Dendritic cell treated with granulocyte-macrophage colony-stimulating factor and Interleukin-4, amounts not matched to agents 40 ng/mL and 50 ng/mL, for 4 days (primary cell): Measurements from ENCODE around the gene CREBBP.

ENCODE experiments used
- H3K27ac Mint-ChIP-seq: one replicate; pipeline ENCODE4 v1.8.0; 2022; ENCODE audit warnings: mild to moderate bottlenecking, mixed read lengths
- H3K27me3 Mint-ChIP-seq: one replicate; pipeline ENCODE4 v1.8.0; 2022; ENCODE audit warnings: mild to moderate bottlenecking, mixed read lengths
- H3K36me3 Mint-ChIP-seq: one replicate; pipeline ENCODE4 v1.8.0; 2022; ENCODE audit warnings: low read depth, mixed read lengths
- H3K4me1 Mint-ChIP-seq: one replicate; pipeline ENCODE4 v1.8.0; 2022; ENCODE audit warnings: low read depth, mixed read lengths
- H3K4me3 Mint-ChIP-seq: one replicate; pipeline ENCODE4 v1.8.0; 2022; ENCODE audit warnings: mild to moderate bottlenecking, moderate library complexity, mixed read lengths
- H3K9me3 Mint-ChIP-seq: one replicate; pipeline ENCODE4 v1.8.0; 2022; ENCODE audit warnings: mixed read lengths
- intact Hi-C: fragments of 100-400 bp; cut with micrococcal nuclease; formaldehyde crosslinking; loops from one replicate; pipeline ENCODE4 v1.15.0; 2022

CREBBP gene

DNA sequence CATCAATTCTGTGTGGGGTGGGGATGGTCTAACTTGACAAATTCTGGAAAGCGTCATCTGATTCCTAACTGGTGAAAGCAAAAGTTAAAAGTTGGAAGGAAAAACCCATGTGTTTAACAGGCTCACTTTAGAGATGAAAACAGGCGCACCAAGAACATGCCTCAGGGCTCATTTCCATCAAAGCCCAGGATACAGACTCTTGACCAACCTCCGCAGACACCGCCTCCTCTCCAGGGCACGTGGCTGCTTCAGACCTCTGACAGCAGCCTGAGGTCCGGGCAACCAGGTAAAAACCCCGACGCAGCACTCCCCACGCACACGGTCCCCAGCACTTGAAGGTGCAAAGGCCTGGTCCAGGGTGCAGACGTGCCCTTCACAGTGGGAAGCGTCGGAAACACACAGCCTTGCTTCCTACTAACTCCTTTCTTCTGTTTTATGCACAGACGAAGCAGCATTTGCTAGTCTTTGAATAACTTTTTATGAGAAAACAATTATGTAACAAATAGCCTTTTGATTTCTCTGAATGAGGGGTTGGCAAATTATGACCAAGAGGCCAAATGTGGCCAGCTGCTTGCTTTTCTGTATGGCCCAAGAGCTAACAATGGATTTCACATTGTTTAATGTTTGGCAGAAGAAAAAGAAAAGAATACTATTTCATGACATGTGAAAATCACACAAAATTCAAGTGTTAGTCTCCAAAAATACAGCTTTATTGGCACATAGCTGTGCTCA, 119.0 kb downstream of the CREBBP start:
- intact Hi-C loops: no loop called here
- no peaks in the 10 kb centered on the region for H3K4me1 Mint-ChIP-seq
- H3K27me3 Mint-ChIP-seq: no peaks in the 10 kb centered on the region
- H3K36me3 Mint-ChIP-seq: peaks cover 96% of the 10 kb centered on the region
- no peak overlapping the region for H3K27ac Mint-ChIP-seq
- no peak overlapping the region for H3K4me3 Mint-ChIP-seq
- H3K9me3 Mint-ChIP-seq: no peaks in the 10 kb centered on the region

GRCh38 chr16:3760518-3760917, 120.0 kb downstream of the CREBBP start:
- Mint-ChIP-seq H3K4me3 (no peak overlapping the region), H3K27ac (no peak overlapping the region), H3K4me1 (no peaks in the 10 kb centered on the region), H3K36me3 (peaks cover 96% of the 10 kb centered on the region), H3K9me3 (no peaks in the 10 kb centered on the region), H3K27me3 (no peaks in the 10 kb centered on the region)
- intact Hi-C loops: no loop called here

GRCh38 chr16:3759736-3760135, 120.8 kb downstream of the CREBBP start:
- H3K36me3 Mint-ChIP-seq: peaks cover 95% of the 10 kb centered on the region
- intact Hi-C loops: no loop called here
- H3K4me1 Mint-ChIP-seq: no peaks in the 10 kb centered on the region
- H3K4me3 Mint-ChIP-seq: no peak overlapping the region
- no peaks in the 10 kb centered on the region for H3K9me3 Mint-ChIP-seq
- no peaks in the 10 kb centered on the region for H3K27me3 Mint-ChIP-seq
- no peak overlapping the region for H3K27ac Mint-ChIP-seq

GRCh38 chr16:3756113-3756512, 124.4 kb downstream of the CREBBP start:
- Mint-ChIP-seq H3K4me1 (peaks cover 5% of the 10 kb centered on the region), H3K9me3 (no peaks in the 10 kb centered on the region), H3K36me3 (peaks cover 90% of the 10 kb centered on the region), H3K4me3 (no peak overlapping the region), H3K27ac (no peak overlapping the region), H3K27me3 (no peaks in the 10 kb centered on the region)
- intact Hi-C loops: no loop called here

DNA sequence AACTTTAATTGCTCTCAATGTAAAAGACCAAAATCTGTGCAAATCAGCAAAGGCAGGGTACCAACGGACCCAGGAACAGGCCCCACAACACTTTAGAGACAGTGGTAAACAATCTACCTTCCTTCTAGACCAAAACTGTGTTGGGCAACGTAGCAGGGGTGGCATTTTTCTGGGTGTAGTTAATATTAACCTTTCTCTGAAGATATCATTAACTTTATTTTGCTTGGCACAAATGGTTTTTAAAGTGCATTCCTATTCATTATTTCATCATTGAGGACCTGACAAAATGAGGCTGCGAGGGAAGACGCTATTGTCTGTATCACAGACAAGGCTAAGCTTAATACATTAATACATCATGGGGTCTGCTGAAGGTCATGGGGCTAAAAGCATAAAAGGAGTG, 125.3 kb downstream of the CREBBP start:
- H3K27me3 Mint-ChIP-seq: no peaks in the 10 kb centered on the region
- H3K4me3 Mint-ChIP-seq: no peak overlapping the region
- H3K27ac Mint-ChIP-seq: no peak overlapping the region
- intact Hi-C loops: no loop called here
- H3K4me1 Mint-ChIP-seq: peaks cover 5% of the 10 kb centered on the region
- no peaks in the 10 kb centered on the region for H3K9me3 Mint-ChIP-seq
- H3K36me3 Mint-ChIP-seq: peaks cover 90% of the 10 kb centered on the region

DNA sequence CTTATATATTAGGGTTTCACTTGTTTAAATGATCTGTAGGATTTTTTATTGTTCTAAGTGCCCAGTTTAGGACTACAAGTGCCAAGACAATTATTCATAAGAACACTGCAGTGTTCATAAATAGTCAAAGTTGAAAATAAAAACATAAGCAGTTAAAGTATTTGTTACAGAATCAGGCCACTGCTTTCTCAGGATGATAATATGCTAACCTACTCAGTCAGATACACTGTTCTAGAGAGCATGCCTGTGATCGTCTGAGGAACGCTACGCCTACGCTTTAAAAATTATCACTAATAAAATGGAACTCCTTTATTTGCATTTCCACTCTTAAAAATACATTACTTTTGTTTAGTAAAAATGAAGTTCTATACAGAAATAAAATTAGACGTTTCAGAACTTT, 125.7 kb downstream of the CREBBP start:
- peaks cover 90% of the 10 kb centered on the region for H3K36me3 Mint-ChIP-seq
- no peak overlapping the region for H3K4me3 Mint-ChIP-seq
- intact Hi-C loops: no loop called here
- H3K27ac Mint-ChIP-seq: no peak overlapping the region
- H3K27me3 Mint-ChIP-seq: no peaks in the 10 kb centered on the region
- H3K4me1 Mint-ChIP-seq: peaks cover 5% of the 10 kb centered on the region
- H3K9me3 Mint-ChIP-seq: no peaks in the 10 kb centered on the region

GRCh38 chr16:3754081-3754703, 126.3 kb downstream of the CREBBP start:
- intact Hi-C loops: no loop called here
- Mint-ChIP-seq H3K27me3 (no peaks in the 10 kb centered on the region), H3K27ac (no peak overlapping the region), H3K4me1 (peaks cover 5% of the 10 kb centered on the region), H3K36me3 (peaks cover 90% of the 10 kb centered on the region), H3K4me3 (no peak overlapping the region), H3K9me3 (no peaks in the 10 kb centered on the region)

DNA sequence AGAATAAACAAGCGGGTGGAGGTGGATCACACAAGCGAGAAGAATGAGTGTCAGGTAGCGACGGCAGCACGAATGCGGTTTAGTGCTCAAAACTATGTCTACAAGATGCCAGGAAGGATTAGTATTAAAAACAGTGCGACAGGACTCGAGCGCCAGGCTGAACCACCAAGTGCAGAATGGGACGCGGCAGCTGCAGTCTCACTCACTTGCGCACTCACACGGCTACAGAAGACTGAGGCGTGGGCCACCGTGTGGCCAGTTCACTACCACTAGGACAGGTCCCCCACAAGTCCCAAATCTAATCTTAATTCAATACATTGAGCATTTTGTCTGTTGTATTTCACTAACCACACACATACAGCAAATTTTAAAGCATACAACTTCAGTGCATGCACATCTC, 127.5 kb downstream of the CREBBP start:
- H3K36me3 Mint-ChIP-seq: peaks cover 89% of the 10 kb centered on the region
- H3K27me3 Mint-ChIP-seq: no peaks in the 10 kb centered on the region
- intact Hi-C loops: no loop called here
- peaks cover 5% of the 10 kb centered on the region for H3K4me1 Mint-ChIP-seq
- H3K27ac Mint-ChIP-seq: no peak overlapping the region
- no peaks in the 10 kb centered on the region for H3K9me3 Mint-ChIP-seq
- H3K4me3 Mint-ChIP-seq: no peak overlapping the region

DNA sequence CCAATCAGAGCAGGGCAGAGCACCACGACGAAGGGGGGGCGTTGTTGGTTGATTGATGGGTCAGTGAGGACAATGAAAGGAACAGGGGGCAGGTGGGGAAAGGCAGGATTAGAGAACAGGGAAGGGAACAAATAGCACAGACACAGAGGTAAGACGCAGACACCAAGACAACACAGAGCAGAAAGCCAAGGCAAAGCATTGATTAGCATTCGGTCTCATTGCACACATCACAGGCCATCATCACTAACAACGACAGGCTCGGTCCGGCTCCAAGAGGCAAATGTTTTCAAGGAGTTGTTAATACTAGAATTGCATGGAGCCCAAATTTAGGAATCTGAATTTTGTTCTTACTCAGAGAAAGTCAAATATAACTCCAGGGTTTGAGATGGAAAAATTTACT, 128.6 kb downstream of the CREBBP start:
- intact Hi-C loops: no loop called here
- Mint-ChIP-seq H3K27ac (peak overlapping the region; percentile 18), H3K4me1 (peaks cover 5% of the 10 kb centered on the region), H3K9me3 (no peaks in the 10 kb centered on the region), H3K4me3 (no peak overlapping the region), H3K36me3 (peaks cover 89% of the 10 kb centered on the region), H3K27me3 (no peaks in the 10 kb centered on the region)

DNA sequence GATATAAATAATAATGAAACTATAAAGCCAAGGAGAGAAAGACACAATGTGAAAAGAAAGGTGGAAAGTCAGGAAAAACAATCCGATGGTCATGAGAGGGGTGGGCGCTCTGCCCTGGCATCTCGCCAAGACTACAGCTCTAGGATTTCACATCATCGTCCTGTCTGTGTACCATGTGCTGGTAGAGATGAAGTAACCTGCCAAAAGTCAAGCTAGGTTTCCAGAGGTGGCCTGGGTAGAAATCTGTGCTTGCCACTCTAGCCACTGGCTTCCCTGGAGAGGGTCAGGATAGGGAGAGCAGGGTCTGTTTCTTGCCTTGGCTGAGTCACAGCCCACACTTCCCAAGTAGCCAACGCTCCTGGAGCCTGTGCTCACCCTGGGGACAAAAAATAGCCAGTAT, 132.2 kb downstream of the CREBBP start:
- Mint-ChIP-seq H3K27ac (no peak overlapping the region), H3K4me1 (no peaks in the 10 kb centered on the region)
- intact Hi-C loops: no loop called here

DNA sequence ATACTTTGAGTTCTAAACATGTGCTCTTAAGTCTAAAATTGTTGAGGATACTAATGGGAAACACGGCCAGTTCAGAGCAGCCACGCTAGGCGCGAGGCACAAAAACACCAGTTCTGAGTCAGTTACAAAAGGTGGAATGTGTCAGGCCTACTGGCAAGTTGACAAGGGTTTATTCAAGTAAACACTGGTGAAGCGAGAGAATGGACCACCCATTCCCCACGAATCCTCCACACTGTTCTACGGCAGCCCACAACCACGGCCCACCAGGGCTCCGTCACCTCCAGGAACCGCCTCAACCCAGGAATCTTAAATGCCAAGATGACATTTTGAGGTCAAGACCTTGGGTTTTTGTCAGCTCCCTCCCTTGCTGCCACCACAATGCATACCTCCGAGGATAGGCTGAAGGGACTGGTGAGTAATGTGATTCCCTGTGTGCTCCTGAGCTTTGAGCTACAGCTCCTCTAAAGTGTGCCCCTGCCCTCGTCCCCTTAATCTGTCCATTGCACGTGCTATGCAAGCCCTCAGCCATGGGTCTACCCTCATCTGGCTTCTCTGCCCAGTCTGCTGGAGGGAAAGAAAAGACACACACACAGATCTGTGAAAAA, 134.7 kb downstream of the CREBBP start:
- no peaks in the 10 kb centered on the region for H3K4me1 Mint-ChIP-seq
- intact Hi-C loops: no loop called here
- H3K27ac Mint-ChIP-seq: no peak overlapping the region
- H3K9me3 Mint-ChIP-seq: no peaks in the 10 kb centered on the region
- peaks cover 99% of the 10 kb centered on the region for H3K36me3 Mint-ChIP-seq
- no peaks in the 10 kb centered on the region for H3K27me3 Mint-ChIP-seq
- H3K4me3 Mint-ChIP-seq: no peak overlapping the region

More for the DNA sequence above, 132.2 kb downstream of the CREBBP start:
- no peak overlapping the region for H3K4me3 Mint-ChIP-seq
- no peaks in the 10 kb centered on the region for H3K9me3 Mint-ChIP-seq
- H3K36me3 Mint-ChIP-seq: peaks cover 97% of the 10 kb centered on the region
- no peaks in the 10 kb centered on the region for H3K27me3 Mint-ChIP-seq

DNA sequence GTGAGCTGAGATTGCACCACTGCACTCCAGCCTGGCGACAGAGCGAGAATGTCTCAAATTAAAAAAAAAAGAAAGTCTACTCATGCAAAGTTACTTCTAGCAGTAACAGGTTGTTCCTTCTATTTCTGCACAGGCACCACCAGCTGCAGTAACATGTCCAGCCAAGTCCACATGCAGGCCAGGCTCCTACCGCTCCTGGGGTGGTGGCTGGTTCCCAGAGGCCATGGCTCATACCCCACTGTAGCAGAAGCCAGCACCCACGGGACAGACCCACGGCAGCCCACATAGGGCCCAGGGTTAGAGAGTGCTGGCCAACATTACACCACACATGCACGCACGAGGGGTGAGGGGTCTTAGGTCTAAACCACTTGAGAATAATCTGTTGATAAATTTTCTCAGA, 136.5 kb downstream of the CREBBP start:
- no peaks in the 10 kb centered on the region for H3K9me3 Mint-ChIP-seq
- H3K4me1 Mint-ChIP-seq: no peaks in the 10 kb centered on the region
- H3K36me3 Mint-ChIP-seq: peaks cover 100% of the 10 kb centered on the region
- H3K27me3 Mint-ChIP-seq: no peaks in the 10 kb centered on the region
- no peak overlapping the region for H3K27ac Mint-ChIP-seq
- no peak overlapping the region for H3K4me3 Mint-ChIP-seq
- intact Hi-C loops: no loop called here

DNA sequence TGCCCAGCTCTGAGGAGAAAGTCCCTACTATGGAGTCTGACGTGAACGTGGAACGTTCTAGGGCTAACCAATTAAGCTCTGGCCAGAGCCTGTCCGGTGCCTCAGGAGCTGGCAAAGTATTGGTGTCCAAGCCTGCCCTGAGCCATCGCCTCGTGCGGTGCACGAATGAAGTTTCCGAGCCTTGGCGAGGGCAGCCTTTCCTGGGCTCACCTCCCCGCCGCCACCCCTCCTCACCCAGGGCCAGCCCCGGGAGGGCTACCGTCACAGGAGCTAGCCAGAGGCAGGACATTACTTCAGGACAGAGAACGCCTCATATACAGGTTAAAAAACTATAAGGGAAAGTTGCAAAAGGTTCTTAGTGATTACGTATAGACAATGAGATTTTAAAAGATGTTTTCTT, 139.6 kb downstream of the CREBBP start:
- Mint-ChIP-seq H3K9me3 (no peaks in the 10 kb centered on the region), H3K4me3 (no peak overlapping the region), H3K36me3 (peaks cover 100% of the 10 kb centered on the region), H3K4me1 (peaks cover 7% of the 10 kb centered on the region), H3K27ac (no peak overlapping the region), H3K27me3 (no peaks in the 10 kb centered on the region)
- intact Hi-C loops: no loop called here

- Mint-ChIP-seq H3K36me3 (peaks cover 100% of the 10 kb centered on the region), H3K27ac (no peak overlapping the region)
- intact Hi-C loops: no loop called here
Measured at GRCh38 chr16:3740186-3740585, 140.3 kb downstream of the CREBBP start.

More at GRCh38 chr16:3740186-3740585, 140.3 kb downstream of the CREBBP start:
- H3K9me3 Mint-ChIP-seq: no peaks in the 10 kb centered on the region
- no peak overlapping the region for H3K4me3 Mint-ChIP-seq
- no peaks in the 10 kb centered on the region for H3K27me3 Mint-ChIP-seq
- peaks cover 12% of the 10 kb centered on the region for H3K4me1 Mint-ChIP-seq
